ENCODE data around the gene INSC. TPM values are rescaled to one million over a fixed set of nuclear protein-coding genes. Genes with fewer than 3 reads are reported as not detected.

Gene INSC
- polyA plus RNA-seq, 3 donors, result not detected

DNA sequence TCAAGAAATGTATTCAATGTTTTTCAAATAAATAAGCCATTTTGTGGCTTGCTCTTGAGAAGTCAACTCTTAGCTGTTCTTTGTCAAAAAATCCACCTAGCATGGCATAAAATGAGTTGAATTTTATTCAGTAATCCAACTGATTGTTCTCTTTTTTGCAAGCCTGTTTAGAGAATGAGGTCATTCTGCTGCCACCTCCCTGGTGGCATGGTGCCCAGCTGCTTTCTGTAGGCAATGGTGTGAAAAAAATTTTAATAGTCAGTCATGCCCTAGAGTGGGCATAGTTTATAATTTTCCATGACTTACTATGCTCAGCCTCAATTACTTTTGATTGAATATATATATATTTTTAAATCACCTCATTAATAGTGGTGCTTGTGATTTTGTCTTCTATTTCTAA, 177.2 kb downstream of the INSC start:
- H3K4me1 ChIP-seq (ENCODE audit: control insufficient read depth in 1 of 2, insufficient read depth in 2 of 2, low read length in 2 of 2), result no peaks in the 10 kb centered on the region

DNA sequence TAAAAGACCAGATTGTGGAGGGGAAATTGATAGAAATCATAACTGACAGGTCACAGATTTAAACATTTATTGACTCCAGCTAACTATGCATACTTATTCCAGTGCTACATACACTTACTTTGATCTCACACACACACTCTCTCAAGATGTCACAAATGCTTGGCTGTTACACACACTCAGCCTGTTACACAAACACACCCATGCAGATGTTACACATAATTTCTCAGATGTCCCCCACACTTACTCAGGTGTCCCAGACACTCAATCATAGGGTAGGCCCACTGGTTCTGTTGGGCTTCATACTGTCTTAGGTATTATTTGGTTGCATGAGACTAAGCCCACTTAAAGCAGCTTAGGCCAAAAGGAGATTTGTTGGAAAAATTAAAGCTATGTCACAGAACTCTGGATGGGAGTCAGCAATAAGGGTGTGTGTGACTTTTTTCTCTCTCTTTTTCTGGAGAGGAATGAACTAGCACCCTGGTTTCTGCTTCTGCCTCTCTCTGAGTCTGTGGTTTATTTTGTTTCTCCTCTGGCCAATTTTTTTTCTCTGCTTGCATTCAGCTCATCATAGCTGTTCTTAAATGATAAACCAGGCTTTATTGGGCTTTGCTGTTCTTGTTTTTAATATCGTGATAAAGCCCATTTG, 179.4 kb downstream of the INSC start:
- no peaks in the 10 kb centered on the region for H3K9me3 ChIP-seq (replicated peaks in 1 of 2; ENCODE audit: control insufficient read depth in 1 of 2, insufficient read depth in 1 of 2, low read length in 2 of 2)
- intact Hi-C loops (cut with micrococcal nuclease), result no loop called here
- H3K27me3 ChIP-seq (ENCODE audit: control insufficient read depth in 2 of 2, insufficient read depth in 2 of 2, low read length in 2 of 2), result no peaks in the 10 kb centered on the region
- no peak overlapping the region for H3K4me3 Mint-ChIP-seq
- H3K4me1 ChIP-seq (ENCODE audit: control insufficient read depth in 1 of 2, insufficient read depth in 2 of 2, low read length in 2 of 2), result no peaks in the 10 kb centered on the region
- no CpG with 5 or more reads among the region's 1 CpG for WGBS (ENCODE audit: insufficient coverage)
- H3K36me3 Mint-ChIP-seq, result no peaks in the 10 kb centered on the region
- no peaks in the 10 kb centered on the region for H4K20me1 ChIP-seq (ENCODE audit: insufficient read depth, low read length)
- H3K27me3 Mint-ChIP-seq (ENCODE audit: low read depth in 3 of 3), result peaks cover 0 to 6% (median 3%) of the 10 kb centered on the region in 3 donors
- H3K9me3 Mint-ChIP-seq, result peaks cover 0 to 3% (median 0%) of the 10 kb centered on the region in 7 donors
- H3K4me2 ChIP-seq (replicated peaks; ENCODE audit: extremely low read depth, low read length, poor library complexity, severe bottlenecking), result no peak overlapping the region
- H3K79me2 ChIP-seq (ENCODE audit: insufficient read depth, low read length), result no peaks in the 10 kb centered on the region
- no peak overlapping the region for H3K4me3 ChIP-seq (replicated peaks in 1 of 3; ENCODE audit: low read depth in 2 of 3, low read length in 3 of 3)
- no peaks in the 10 kb centered on the region for H3K36me3 ChIP-seq (replicated peaks in 1 of 2; ENCODE audit: control insufficient read depth in 1 of 2, insufficient read depth in 2 of 2, low read length in 2 of 2)
- no peak overlapping the region for H3K27ac ChIP-seq (ENCODE audit: low read depth in 1 of 2, low read length in 2 of 2)
- no peak for DNase-seq
- TF ChIP-seq, protein P1, sequence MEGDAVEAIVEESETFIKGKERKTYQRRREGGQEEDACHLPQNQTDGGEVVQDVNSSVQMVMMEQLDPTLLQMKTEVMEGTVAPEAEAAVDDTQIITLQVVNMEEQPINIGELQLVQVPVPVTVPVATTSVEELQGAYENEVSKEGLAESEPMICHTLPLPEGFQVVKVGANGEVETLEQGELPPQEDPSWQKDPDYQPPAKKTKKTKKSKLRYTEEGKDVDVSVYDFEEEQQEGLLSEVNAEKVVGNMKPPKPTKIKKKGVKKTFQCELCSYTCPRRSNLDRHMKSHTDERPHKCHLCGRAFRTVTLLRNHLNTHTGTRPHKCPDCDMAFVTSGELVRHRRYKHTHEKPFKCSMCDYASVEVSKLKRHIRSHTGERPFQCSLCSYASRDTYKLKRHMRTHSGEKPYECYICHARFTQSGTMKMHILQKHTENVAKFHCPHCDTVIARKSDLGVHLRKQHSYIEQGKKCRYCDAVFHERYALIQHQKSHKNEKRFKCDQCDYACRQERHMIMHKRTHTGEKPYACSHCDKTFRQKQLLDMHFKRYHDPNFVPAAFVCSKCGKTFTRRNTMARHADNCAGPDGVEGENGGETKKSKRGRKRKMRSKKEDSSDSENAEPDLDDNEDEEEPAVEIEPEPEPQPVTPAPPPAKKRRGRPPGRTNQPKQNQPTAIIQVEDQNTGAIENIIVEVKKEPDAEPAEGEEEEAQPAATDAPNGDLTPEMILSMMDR (IDR thresholded peaks at IDR 0.05), result no peak
- no peak overlapping the region for H3K9ac ChIP-seq (ENCODE audit: insufficient read depth, low read length, poor library complexity, severe bottlenecking)
- no peaks in the 10 kb centered on the region for H3K4me1 Mint-ChIP-seq
- no peak overlapping the region for H2AFZ ChIP-seq (ENCODE audit: insufficient read depth, low read depth, low read length, poor library complexity, severe bottlenecking)
- no peak overlapping the region for H3K27ac Mint-ChIP-seq

More for the DNA sequence above, 177.2 kb downstream of the INSC start:
- H4K20me1 ChIP-seq (ENCODE audit: insufficient read depth, low read length), result no peaks in the 10 kb centered on the region
- H3K27ac ChIP-seq (ENCODE audit: low read depth in 1 of 2, low read length in 2 of 2), result no peak overlapping the region
- Mint-ChIP-seq H3K27ac (no peak overlapping the region), H3K36me3 (no peaks in the 10 kb centered on the region), H3K27me3 (ENCODE audit: low read depth in 3 of 3) (peaks cover 0 to 6% (median 3%) of the 10 kb centered on the region in 3 donors), H3K4me3 (no peak overlapping the region), H3K4me1 (no peaks in the 10 kb centered on the region), H3K9me3 (peaks cover 0 to 3% (median 0%) of the 10 kb centered on the region in 7 donors)
- no peaks in the 10 kb centered on the region for H3K79me2 ChIP-seq (ENCODE audit: insufficient read depth, low read length)
- no peak overlapping the region for H3K4me2 ChIP-seq (replicated peaks; ENCODE audit: extremely low read depth, low read length, poor library complexity, severe bottlenecking)
- TF ChIP-seq, protein P1 (IDR thresholded peaks at IDR 0.05), result no peak
- no peak overlapping the region for H3K9ac ChIP-seq (ENCODE audit: insufficient read depth, low read length, poor library complexity, severe bottlenecking)
- H3K36me3 ChIP-seq (replicated peaks in 1 of 2; ENCODE audit: control insufficient read depth in 1 of 2, insufficient read depth in 2 of 2, low read length in 2 of 2), result no peaks in the 10 kb centered on the region
- H3K9me3 ChIP-seq (replicated peaks in 1 of 2; ENCODE audit: control insufficient read depth in 1 of 2, insufficient read depth in 1 of 2, low read length in 2 of 2), result no peaks in the 10 kb centered on the region
- H3K4me3 ChIP-seq (replicated peaks in 1 of 3; ENCODE audit: low read depth in 2 of 3, low read length in 3 of 3), result no peak overlapping the region
- no peak for DNase-seq
- no peak overlapping the region for H2AFZ ChIP-seq (ENCODE audit: insufficient read depth, low read depth, low read length, poor library complexity, severe bottlenecking)
- no peaks in the 10 kb centered on the region for H3K27me3 ChIP-seq (ENCODE audit: control insufficient read depth in 2 of 2, insufficient read depth in 2 of 2, low read length in 2 of 2)
- intact Hi-C loops (cut with micrococcal nuclease), result no loop called here

Data from CD14-positive monocyte (primary cell).